GM18498 (cell line): ENCODE measurements around the gene MTOR.
A peak's percentile ranks its signal among the peaks of the same experiment; 100 is the strongest.
"Not testable (repeated sequence)": the region's sequence is repeated elsewhere in the genome, so short reads cannot be mapped to it uniquely, and the experiment has no call there.

Experiments
- ATAC-seq: cut with Tn5 transposase; IDR thresholded peaks from one replicate; pipeline ENCODE4 v1.9.1; 2021; ENCODE audit warnings: mild to moderate bottlenecking, moderate library complexity; ENCODE audit not compliant: unreplicated experiment

The MTOR gene

DNA sequence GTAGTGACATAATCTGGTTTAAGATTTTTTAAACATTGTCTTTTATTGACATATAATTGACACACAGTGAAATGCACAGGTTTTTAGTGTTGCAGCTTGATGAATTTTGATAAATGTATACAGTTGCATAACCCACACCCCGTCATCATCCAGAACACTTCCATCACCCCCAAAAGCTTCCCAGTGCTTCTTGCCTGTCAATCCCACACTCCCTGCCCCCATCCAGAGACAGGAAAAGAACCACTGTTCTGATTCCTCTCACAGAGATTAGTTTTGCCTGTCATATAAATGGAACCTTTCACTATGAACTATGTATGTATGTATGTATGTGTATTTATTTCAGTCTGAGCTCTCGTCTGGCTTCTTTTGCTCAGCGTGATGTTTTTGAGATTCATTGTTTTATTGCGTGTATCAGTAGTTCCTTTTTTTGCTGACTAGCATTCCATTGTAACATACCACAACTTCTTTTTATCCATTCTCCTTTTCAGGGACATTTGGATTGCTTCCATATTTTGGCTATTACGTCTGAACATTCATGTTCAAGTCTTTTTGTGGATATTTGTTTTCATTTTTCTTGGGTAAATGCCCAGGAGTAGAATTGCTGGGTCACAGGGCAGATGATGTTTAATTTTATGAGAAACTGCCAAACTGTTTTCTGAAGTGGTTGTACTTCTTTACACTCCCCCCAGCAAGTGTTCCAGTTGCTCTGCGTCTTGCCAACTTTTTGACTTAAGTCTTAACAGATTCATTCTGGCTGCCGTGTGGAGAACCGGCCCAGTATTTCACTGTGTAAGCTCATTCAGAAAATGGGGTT is 19.4 kb upstream of the MTOR start:
- no peak for ATAC-seq

DNA sequence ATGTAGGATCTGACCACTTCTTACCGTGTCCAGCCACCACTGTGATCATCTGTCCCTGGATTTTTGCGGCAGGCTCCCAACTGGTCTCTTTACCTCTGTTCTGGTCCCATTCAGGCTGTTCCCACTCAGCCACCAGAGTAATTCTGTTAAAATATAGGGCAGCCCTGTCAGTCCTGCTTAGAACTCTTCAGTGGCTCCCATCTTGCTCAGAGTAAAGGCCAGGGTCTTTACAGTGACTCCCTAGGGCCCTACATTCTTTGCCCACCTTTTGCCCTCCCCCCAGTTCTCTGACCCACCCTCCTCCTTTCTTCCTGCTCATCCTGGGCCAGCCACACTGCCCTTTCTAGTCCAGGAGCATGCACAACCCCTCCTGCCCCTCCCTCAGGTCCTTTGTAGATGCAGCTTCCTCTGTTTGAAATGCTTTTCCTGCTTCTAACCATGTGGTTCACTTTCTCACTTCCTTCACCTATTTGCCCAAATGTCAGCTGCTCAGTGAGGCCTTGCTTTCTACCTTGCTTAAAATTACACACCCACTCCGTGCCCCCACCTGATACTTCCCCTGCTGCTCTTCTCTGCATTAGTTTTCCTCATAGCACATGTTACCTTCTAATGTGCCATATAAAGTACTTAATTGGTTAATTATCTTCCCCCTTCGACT is 18.5 kb upstream of the MTOR start:
- no peak for ATAC-seq

DNA sequence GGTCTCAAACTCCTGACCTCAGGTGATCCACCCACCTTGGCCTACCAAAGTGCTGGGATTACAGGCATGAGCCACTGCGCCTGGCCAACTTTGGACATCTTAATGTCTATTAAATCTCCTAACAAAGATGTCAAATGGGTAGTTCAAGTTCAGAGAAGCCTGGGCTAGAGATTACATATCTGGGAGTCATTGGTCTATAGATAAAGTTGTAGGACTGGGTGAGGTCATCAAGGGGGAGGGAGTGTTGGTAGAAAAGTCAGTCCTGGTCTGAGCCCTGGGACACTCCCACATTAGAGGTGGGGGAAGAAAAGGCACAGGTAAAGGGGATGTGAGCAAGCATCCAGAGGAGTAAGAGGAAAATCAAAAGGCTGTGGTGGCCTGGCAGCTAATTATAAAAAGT is 17.3 kb upstream of the MTOR start:
- ATAC-seq = no peak

DNA sequence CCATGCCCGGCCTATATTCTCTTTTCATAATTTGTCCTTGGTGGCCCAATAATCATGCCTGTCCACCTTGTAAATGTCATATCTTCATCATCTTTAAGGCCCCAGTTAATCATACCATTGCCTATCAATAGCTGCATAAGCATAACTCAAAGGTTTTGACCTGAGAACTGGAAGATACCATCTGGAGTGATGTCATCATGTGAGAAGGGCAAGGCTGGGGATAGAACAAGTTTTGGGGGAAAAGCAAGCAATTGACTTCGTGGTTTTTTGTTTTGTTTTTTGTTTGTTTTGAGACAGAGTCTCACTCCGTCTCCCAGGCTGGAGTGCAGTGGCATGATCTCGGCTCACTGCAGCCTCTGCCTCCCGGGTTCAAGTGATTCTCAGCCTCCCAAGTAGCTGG is 16.8 kb upstream of the MTOR start:
- no peak for ATAC-seq

DNA sequence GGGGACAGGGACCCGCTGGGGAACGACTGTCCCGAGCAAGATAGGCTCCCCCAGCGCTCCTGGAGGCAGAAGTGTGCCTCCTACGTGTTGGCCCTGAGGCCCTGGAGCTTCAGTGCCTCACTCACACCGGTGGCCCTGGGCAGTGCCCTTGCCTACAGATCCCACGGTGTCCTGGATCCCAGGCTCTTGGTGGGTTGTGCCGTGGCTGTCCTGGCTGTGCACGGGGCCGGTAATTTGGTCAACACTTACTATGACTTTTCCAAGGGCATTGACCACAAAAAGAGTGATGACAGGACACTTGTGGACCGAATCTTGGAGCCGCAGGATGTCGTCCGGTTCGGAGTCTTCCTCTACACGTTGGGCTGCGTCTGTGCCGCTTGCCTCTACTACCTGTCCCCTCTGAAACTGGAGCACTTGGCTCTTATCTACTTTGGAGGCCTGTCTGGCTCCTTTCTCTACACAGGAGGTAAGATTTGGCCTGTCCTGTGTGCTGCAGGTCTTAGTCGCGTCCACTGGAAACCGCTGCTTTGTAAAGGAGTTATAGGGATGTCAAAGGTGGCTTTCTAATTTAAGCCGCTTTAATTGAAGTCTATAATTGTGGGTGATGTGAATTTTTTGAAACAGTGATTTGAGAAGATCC is 11.4 kb upstream of the MTOR start:
- peak; percentile 42 for ATAC-seq

DNA sequence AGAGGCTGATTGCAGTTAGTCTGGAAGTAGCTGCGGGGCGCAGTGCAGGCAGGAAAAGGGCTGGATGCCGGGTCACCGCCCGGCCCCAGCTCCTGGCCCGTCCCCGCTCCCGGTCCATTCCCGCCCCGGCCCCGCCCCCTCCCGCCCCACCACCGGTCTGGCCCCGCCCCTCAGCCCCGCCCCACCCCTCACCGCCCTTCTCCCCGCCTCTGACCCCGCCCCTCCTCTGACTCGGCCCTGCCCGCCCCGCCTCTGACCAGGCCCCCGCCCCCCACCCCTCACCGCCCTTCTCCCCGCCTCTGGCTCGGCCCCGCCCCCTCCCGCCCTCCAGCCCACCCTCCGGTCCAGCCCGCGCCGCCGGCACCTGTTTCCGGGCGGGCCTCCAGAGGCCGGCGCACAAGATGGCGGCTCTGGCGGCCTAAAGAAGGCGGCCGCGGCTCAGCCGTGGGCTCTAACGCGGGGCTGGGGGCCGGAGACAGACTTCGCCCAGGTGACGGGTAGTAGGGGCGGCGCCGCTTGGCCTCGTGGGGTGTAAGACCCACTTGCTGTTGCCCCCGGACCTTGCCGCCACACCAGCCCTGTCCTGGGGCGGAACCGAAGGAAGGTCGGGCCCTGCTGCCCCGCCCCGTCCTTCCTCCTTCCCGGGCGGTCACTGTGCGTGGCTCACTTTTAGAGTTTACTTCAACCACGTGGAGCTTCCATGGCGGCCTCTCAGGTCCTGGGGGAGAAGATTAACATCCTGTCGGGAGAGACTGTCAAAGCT is 10.7 kb upstream of the MTOR start, which contains the start of gene UBIAD1:
TSS of gene UBIAD1 (plus strand) at position 367 of the 763 bp plus-strand sequence. CDS start at position 701, 334 bp downstream.
- peak; percentile 80 for ATAC-seq

DNA sequence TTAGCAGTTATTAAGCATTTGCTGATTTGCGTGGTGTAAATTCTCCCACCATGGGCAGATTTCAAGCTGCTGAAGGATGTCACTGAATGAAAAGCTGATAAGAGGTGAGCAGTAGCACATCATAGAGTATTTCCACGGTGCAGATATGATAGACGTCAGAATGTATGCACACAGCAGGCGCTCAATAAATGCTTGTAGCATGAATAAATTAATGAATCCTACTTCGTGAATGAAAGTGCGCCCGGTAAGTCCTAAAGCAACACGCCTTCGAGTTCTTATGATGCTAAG is 10.1 kb upstream of the MTOR start:
- ATAC-seq = no peak

DNA sequence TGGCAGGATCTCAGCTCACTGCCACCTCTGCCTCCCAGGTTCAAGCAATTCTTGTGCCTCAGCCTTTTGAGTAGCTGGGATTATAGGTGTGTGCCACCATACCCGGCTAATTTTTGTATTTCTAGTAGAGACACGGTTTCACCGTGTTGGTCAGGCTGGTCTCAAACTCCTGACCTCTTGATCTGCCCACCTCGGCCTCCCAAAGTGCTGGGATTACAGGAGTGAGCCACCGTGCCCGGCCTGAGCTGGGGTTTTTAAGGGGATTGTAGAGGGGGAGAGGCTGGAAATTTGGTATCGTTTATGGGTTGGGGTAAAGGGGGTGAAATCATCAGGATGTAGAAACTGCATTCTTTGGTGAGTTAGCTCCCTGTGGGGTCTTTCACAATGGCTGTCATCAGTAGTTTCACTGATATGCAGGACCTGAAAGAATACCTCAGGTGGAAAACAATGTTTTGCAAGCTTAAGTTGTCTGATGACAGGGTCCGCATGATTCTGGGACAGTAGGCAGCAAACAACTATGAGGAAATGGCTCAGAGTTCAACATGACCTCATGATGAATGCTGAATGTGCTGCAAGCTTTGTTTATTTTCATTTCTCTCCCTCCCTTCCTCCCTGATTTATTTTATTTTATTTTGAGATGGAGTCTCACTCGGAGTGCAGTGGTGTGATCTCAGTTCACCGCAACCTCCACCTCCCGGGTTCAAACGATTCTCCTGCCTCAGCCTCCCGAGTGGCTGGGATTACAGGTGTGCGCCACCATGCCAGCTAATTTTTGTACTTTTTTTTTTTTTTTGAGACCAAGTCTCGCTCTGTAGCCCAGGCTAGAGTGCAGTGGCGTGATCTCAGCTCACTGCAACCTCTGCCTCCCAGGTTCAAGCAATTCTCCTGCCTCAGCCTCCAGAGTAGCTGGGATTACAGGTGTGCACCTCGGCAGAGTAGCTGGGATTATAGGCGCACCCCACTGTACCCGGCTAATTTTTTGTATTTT is 5.3 kb upstream of the MTOR start:
- not testable (repeated sequence) for ATAC-seq

DNA sequence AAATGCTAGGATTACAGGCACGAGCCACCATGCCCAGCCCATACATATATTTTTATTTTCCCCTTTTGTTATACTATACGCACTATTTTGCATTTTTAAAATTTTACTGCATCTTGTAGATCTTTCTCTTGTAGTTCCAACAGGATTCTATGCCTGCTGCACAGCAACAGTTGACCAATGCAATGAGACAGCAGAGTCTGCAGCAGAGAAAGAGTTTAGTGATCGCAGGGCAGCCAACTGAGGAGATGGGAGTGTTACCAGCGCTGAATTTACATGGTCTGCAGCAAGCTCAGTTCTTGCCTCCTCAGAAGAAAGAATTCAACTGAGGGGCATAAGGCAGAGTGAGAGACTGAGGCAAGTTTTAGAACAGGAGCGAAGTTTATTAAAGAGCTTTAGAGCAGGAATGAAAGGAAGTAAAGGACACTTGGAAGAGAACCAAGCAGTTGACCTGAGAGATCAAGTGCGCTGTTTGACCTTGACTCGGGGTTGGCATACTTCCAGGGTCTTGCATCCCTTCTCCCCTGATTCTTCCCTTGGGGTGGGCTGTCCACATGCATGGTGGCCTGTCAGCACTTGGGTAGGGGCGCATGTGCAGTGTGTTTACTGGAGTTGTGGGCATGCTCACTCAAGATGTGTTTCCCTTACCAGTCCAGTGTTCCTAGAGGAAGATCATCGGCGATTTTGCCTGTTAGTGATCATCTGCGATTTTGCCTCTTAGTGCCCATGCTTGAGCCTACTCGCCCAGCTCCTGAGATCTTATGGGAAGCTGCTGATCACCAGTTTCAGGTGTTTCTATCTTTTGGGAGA is 4.1 kb upstream of the MTOR start:
- no peak for ATAC-seq

DNA sequence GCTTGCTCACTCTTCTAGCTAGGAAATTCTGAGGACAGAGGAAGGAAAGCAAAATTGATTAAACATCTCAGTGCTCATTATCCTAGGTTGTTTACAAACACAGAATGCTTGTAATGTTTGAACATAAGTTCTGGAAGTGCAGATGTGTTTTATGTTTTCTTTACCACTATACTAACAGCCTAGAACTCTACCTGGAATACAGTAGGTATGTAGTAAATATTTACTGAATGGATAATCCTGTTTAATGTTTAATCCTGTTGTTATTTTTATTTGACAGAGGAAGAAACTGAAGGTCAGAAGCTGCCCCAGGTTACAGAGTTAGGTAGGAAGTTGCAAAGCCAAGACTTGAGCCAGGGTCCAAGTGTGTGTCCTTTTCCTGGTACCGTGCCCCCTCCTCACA is 6.1 kb downstream of the MTOR start:
- no peak for ATAC-seq

DNA sequence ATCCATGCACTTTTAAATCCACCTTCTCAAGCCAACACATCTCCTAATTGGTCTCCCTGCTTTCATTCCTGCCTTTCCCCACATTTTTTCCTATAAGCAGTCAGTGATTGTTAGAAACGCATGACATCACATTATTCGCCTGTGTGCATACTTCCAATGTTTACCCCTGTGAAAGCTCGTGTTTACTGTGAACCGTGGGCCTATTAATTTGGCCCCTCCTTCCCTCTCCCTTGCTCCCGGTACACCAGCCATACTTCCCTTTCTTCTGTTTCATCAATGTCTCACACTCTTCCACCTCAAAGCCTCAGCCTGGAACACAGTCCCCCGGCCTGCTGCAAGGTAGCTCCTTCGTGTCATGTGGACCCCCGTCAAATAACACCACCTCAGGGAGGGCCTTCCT is 9.1 kb downstream of the MTOR start:
- ATAC-seq = no peak

DNA sequence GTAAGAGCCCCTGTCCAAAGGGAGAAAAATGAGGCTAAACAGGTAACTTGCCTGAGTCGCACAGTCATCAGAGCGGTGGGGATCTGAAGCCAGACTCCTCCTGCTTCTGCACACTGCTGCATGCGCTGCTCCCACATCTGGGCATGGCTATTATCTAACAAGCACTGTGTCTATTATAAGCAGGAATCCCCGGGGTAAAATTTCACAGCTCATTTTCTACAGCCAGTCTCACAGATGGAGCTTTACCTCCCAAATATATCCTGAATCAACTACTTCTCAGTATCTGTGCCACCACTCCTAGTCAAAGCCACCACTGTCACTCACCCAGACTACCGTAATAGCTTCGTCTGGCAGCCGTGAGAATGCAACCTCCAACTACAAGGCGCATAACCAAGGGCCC is 9.8 kb downstream of the MTOR start:
- no peak for ATAC-seq

DNA sequence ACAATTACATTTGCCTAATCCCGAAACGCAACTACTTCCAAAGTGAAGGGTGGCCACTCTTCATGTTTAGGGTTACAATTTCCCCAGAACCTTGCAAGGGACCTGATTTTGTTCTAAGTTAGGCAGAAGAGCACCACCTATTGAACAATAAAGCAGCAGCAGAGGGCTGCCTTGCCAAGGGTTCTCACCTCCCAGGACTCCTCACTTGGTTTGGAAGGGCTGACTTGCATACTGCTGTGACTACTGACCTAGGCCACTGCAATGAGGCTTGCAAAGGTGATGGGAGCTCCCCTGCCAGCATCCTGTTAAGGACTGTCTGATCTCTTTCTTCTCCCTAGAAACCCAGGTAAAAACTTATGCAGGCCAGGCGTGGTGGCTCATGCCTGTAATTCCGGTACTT is 14.2 kb downstream of the MTOR start:
- no peak for ATAC-seq

DNA sequence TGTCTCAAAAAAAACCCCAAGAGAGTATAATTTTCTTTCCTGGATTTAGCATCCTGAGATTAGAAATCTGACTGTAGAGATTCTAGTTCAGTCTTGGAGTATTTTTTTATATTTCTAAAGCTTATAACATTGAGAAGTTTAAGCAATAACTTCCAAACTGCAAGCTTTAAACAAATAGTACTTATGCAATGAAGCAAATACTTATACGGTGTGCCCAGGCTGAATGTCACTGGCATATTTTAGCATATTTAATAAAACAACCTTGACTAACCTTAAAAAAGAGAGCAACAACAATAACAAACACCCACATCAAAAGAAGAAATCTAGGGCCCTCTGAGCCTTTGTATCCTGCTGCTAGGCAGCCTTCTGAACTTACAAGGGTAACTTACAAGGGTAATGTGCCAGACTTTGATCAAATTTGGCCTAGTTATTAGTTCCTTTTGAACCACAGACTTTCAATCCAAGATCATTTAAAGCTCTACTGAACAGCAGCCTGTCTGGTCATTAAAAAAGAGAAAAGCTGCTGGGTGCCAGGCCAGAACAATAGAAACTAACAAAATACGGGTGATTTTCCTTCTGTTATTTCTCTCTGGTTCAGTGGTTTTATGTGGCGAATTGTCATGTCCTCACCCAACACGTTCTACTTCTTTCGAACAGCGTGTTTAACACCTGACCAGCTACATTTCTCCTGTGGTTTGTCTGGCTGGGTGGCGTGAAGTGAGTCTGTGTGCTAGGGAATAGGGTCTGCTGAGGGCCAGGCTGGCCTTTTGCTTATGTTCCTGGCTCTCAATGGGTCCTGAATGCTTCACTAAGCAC is 16.2 kb downstream of the MTOR start:
- ATAC-seq = no peak

DNA sequence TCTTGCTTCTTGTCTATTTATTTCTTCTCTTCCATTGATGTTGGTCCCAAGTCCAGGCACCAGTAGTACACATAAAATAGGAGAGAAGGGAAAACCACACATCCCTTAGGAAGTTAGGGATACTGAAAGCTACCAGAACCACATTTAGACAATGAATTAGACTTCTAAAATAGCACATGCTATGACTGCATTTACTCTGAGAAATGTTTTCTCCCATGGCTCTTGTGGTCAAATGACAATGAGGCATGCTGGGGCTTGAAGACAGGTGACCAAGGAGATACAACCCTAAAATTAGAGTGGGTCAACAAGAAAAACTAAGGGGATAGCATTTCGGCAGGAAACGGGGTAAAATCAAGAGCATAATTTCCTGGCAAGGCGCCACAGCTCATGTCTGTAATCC is 17.1 kb downstream of the MTOR start:
- ATAC-seq = no peak

DNA sequence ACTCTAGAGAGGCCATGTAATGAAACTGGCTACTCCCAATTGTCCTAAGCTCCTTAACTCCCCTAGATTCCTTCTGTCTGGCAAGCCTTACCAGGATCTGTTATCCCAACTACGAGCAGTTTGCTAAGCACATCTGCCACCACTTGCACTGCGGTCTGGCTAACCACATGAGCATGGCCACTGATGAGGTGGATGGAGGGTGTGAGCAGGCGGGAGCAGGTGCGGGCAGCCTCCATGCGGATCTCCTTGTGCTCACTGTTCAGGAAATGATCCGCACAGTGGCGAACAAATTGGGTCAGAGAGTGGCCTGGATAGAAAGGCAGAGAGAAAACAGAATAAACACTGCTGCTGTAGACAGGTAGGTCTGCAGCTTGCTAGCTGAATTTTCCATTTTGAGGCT is 24.0 kb downstream of the MTOR start:
- no peak for ATAC-seq

DNA sequence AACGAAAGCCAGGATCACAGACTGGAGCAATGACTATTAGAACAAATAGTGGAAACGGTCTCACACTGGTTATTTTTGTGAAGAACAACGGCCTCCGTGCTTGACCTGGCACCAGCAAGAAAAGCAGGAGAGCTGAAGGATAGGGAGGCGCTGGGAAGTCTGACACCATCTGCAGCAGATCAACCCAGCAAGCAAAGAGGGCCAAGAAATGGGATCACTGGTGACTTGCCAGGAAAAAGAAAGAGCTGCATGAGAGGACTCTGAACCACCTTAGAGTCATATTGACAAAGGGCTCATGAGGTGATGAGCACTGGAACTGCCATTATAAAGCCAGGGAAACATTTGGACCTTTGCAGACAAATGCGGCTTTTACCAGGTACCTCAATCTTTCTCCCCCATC is 25.0 kb downstream of the MTOR start:
- ATAC-seq = no peak

DNA sequence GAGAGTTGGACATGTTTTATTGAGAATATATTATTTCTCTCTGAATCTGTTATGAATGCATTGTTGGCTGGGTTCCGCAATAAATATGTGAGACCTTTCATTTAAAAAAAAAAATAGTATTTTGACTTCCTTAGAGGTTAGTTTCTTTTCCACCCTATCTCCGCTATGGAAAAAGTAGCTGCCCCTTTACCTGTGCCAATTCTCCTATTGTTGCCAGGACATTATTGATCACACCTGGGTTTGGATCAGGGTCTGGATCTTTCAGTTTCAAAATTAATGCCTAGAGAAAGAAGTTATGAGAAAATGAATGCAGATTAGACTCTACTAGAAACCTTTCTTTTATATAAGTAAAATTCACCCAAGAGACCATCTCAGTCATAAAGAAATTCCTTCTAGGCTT is 29.1 kb downstream of the MTOR start:
- no peak for ATAC-seq

DNA sequence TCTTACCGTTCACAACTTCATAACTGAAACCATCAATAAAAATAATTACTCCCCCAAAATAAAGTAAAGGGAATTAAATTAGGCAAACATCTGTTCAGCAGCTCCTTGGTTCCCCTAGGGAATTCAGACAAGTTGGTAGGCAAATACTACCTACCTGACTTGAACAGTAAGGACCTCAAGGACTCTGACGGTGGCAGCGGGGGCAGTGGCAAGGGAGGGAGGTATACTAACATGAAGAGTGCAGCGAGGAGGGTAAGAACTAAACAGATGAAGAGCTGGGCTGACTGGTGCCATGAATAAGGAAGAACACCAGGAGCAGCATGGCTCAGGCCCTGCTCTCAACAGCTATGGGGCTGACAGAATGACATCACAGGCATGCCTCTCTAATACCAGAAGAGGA is 33.1 kb downstream of the MTOR start:
- ATAC-seq = no peak
